Neural cell (in vitro differentiated cells): ENCODE results near the gene PLXDC2. TPM values are rescaled to one million over a fixed set of nuclear protein-coding genes. Genes with fewer than 3 reads are reported as not detected.

Source experiments
- H2AFZ ChIP-seq: fragments of 200-600, 300-800 bp; sonication (generic), shearing (Covaris generic); 2 replicates; pipeline ENCODE4 v1.6.0; 2014; ENCODE audit warnings: low read depth, mild to moderate bottlenecking, antibody characterized with exemption, low read length, moderate library complexity
- H3F3A ChIP-seq: fragments of 200-600 bp; shearing (Covaris generic); 2 replicates; pipeline ENCODE4 v1.6.1; 2016; ENCODE audit warnings: mild to moderate bottlenecking, moderate library complexity, mixed read lengths, antibody characterized with exemption, low read length; ENCODE audit not compliant: insufficient read depth, poor library complexity, severe bottlenecking
- H3K27ac ChIP-seq: fragments of 200-600, 300-800 bp; sonication (generic), shearing (Covaris generic); 2 replicates; pipeline ENCODE4 v1.5.1; 2014; ENCODE audit warnings: mild to moderate bottlenecking, low read length, moderate library complexity
- H3K27me3 ChIP-seq: fragments of 300-800, 200-600 bp; sonication (generic), shearing (Covaris generic); 2 replicates; pipeline ENCODE4 v1.6.0; 2014; ENCODE audit warnings: mild to moderate bottlenecking, low read depth, low read length, moderate library complexity; ENCODE audit not compliant: insufficient read depth
- H3K36me3 ChIP-seq: fragments of 300-800, 200-600 bp; sonication (generic), shearing (Covaris generic); 2 replicates; pipeline ENCODE4 v1.5.1; 2014; ENCODE audit warnings: mild to moderate bottlenecking, antibody characterized with exemption, low read length, moderate library complexity; ENCODE audit not compliant: insufficient read depth
- H3K4me2 ChIP-seq: fragments of 300-800, 200-600 bp; sonication (generic), shearing (Covaris generic); 2 replicates; pipeline ENCODE4 v1.6.0; 2014; ENCODE audit warnings: mild to moderate bottlenecking, low read length
- H3K4me3 ChIP-seq: fragments of 300-800, 200-600 bp; sonication (generic), shearing (Covaris generic); 2 replicates; pipeline ENCODE4 v1.5.1; 2014; ENCODE audit warnings: mild to moderate bottlenecking, low read length, moderate library complexity
- H3K79me2 ChIP-seq: fragments of 200-600 bp; shearing (Covaris generic); replicated peaks from 2 replicates; pipeline ENCODE4 v1.6.0; 2014; ENCODE audit warnings: mild to moderate bottlenecking, low read length, moderate library complexity; ENCODE audit not compliant: insufficient read depth
- H3K9ac ChIP-seq: fragments of 300-800, 200-600 bp; sonication (generic), shearing (Covaris generic); 2 replicates; pipeline ENCODE4 v1.6.1; 2016; ENCODE audit warnings: mild to moderate bottlenecking, low read length, mixed read lengths
- H3K9me2 ChIP-seq: fragments of 200-600 bp; shearing (Covaris generic); 2 replicates; pipeline ENCODE4 v1.6.1; 2016; ENCODE audit warnings: mild to moderate bottlenecking, low read length, mixed read lengths; ENCODE audit not compliant: insufficient read depth
- H3K9me3 ChIP-seq: fragments of 200-600, 300-800 bp; sonication (generic), shearing (Covaris generic); 2 replicates; pipeline ENCODE4 v1.6.1; 2016; ENCODE audit warnings: mild to moderate bottlenecking, mixed run types, low read length, moderate library complexity, mixed read lengths
- H4K20me1 ChIP-seq: fragments of 200-600 bp; shearing (Covaris generic); 2 replicates; pipeline ENCODE4 v1.6.1; 2016; ENCODE audit warnings: mild to moderate bottlenecking, mixed run types; ENCODE audit not compliant: insufficient read depth
- CTCF ChIP-seq: fragments of 450-650 bp; IDR thresholded peaks from 2 replicates; pipeline ENCODE4 v1.5.1; 2014; ENCODE audit warnings: antibody characterized with exemption, mild to moderate bottlenecking, moderate library complexity; ENCODE audit not compliant: poor library complexity, severe bottlenecking
- EP300 ChIP-seq: fragments of 450-650 bp; conservative IDR thresholded peaks from 2 replicates; pipeline ENCODE4 v1.6.1; 2014; ENCODE audit warnings: antibody characterized with exemption, mild to moderate bottlenecking, moderate library complexity; ENCODE audit not compliant: poor library complexity, severe bottlenecking
- EZH2 ChIP-seq: fragments of 200-600, 300-800 bp; shearing (Covaris generic), sonication (generic); IDR thresholded peaks from 2 replicates; pipeline ENCODE4 v1.6.1; 2014; ENCODE audit warnings: antibody characterized with exemption, low read length, borderline replicate concordance, mild to moderate bottlenecking; ENCODE audit not compliant: insufficient read depth, poor library complexity, severe bottlenecking
- MXI1 ChIP-seq: fragments of 450-650 bp; conservative IDR thresholded peaks from 2 replicates; pipeline ENCODE4 v1.6.1; 2014; ENCODE audit warnings: antibody characterized with exemption, mild to moderate bottlenecking; ENCODE audit not compliant: poor library complexity, severe bottlenecking
- REST ChIP-seq: IDR thresholded peaks from 2 replicates; pipeline ENCODE4 v1.6.1; 2012; ENCODE audit warnings: borderline replicate concordance
- polyA plus RNA-seq: library from polyadenylated mRNA; depleted of rRNA; stranded (reverse); fragments of >200 nt; gene quantifications from 2 replicates; pipeline ENCODE4 v1.2.3, GENCODE V29; 2014

Gene PLXDC2
- polyA plus RNA-seq, 1 donor from 2014 or later, result 2.3 TPM

GRCh38 chr10:20058135-20058534 is 241.9 kb downstream of the PLXDC2 start:
- no peak overlapping the region for H3K4me2 ChIP-seq
- H3K27me3 ChIP-seq, result no peaks in the 10 kb centered on the region
- no peak overlapping the region for H3K9ac ChIP-seq
- H3K79me2 ChIP-seq, result no peaks in the 10 kb centered on the region
- no peak overlapping the region for H2AFZ ChIP-seq
- H3K27ac ChIP-seq, result no peak overlapping the region
- no peaks in the 10 kb centered on the region for H3K9me2 ChIP-seq
- TF ChIP-seq EP300 (no peak), EZH2 (no peak), CTCF (no peak)
- H3K36me3 ChIP-seq, result no peaks in the 10 kb centered on the region
- H3F3A ChIP-seq, result no peaks in the 10 kb centered on the region
- no peaks in the 10 kb centered on the region for H3K9me3 ChIP-seq
- H3K4me3 ChIP-seq, result no peak overlapping the region
- no peaks in the 10 kb centered on the region for H4K20me1 ChIP-seq

GRCh38 chr10:20059084-20059835 is 243.0 kb downstream of the PLXDC2 start:
- H3K27ac ChIP-seq, result no peak overlapping the region
- H3K9me2 ChIP-seq, result no peaks in the 10 kb centered on the region
- no peaks in the 10 kb centered on the region for H3K79me2 ChIP-seq
- no peaks in the 10 kb centered on the region for H4K20me1 ChIP-seq
- no peak overlapping the region for H2AFZ ChIP-seq
- no peaks in the 10 kb centered on the region for H3K36me3 ChIP-seq
- no peak overlapping the region for H3K4me3 ChIP-seq
- H3K9me3 ChIP-seq, result no peaks in the 10 kb centered on the region
- no peak for TF ChIP-seq REST
- no peak for TF ChIP-seq CTCF
- TF ChIP-seq MXI1, result no peak
- no peak for TF ChIP-seq EZH2
- H3F3A ChIP-seq, result no peaks in the 10 kb centered on the region
- no peak overlapping the region for H3K9ac ChIP-seq
- H3K27me3 ChIP-seq, result no peaks in the 10 kb centered on the region
- H3K4me2 ChIP-seq, result no peak overlapping the region
